HepG2 (cell line): ENCODE measurements around the gene ST6GAL2. TPM values are rescaled to one million over a fixed set of nuclear protein-coding genes. Genes with fewer than 3 reads are reported as not detected.

ENCODE experiments used
- ATAC-seq: fragments of 200-7000 bp; cut with Tn5 transposase; 3 replicates; pipeline ENCODE4 v1.9.1; 2020; ENCODE audit warnings: mild to moderate bottlenecking, moderate library complexity
- BruUV-seq: library from RNA; stranded (reverse); fragments of 400-500 nt; replicated peaks from 2 replicates; lab custom pipeline; 2021; lab: Mats Ljungman, UMichigan
- CTCF ChIA-PET: fragments of 300-600 bp; formaldehyde crosslinking; extraction: SDS; loops from one replicate; lab custom pipeline; 2021; ENCODE audit warnings: low total read pairs, inconsistent platforms, low intra/inter-chr PET ratio; lab: Yijun Ruan, JAX
- POLR2A ChIA-PET: fragments of 350-600 bp; sonication (Branson Sonifier 250); formaldehyde crosslinking; loops from one replicate; lab custom pipeline; 2020; ENCODE audit warnings: antibody characterized with exemption, inconsistent platforms; lab: Yijun Ruan, JAX
- DNase-seq: peaks from one replicate; pipeline ENCODE4 v3.0.0-alpha.2; 2015; ENCODE audit warnings: low spot score
- FAIRE-seq: peaks from 3 replicates; lab custom pipeline; 2011; peaks lifted over from hg19 to GRCh38; lab: Jason Lieb, UNC
- H2AFZ ChIP-seq: one replicate; pipeline ENCODE4 v1.6.1; 2011; ENCODE audit warnings: low read length, inconsistent platforms
- H3K27ac ChIP-seq: fragments of 300-600 bp; 3 replicates; pipeline ENCODE4 v1.8.0; 2011; ENCODE audit warnings: mixed run types, mild to moderate bottlenecking, mixed read lengths, low read length, inconsistent platforms; ENCODE audit not compliant: insufficient read depth; ENCODE audit errors: extremely low read length
- H3K27me3 ChIP-seq, 2 experiments: fragments of 200-600 bp in 1 of 2; 2 replicates in 1 of 2; 3 replicates in 1 of 2; pipeline versions ENCODE4 v1.6.0 to v1.8.0; 2011; ENCODE audit warnings: low read length in 2 of 2, mild to moderate bottlenecking in 2 of 2, moderate library complexity in 2 of 2, inconsistent platforms in 1 of 2; ENCODE audit not compliant: insufficient read depth in 2 of 2, control insufficient read depth in 1 of 2
- H3K36me3 ChIP-seq, 2 experiments: fragments of 200-600 bp in 1 of 2; replicated peaks in 1 of 2; 2 replicates in 1 of 2; 3 replicates in 1 of 2; pipeline versions ENCODE4 v1.5.1 to v1.8.0; 2011; ENCODE audit warnings: low read length in 2 of 2, inconsistent platforms in 1 of 2; ENCODE audit not compliant: insufficient read depth in 2 of 2, control insufficient read depth in 1 of 2
- H3K4me1 ChIP-seq: 2 replicates; pipeline ENCODE4 v1.5.1; 2012; ENCODE audit warnings: low read length, inconsistent platforms; ENCODE audit not compliant: insufficient read depth
- H3K4me2 ChIP-seq: 2 replicates; pipeline ENCODE4 v1.6.0; 2011; ENCODE audit warnings: low read depth, low read length, inconsistent platforms
- H3K4me3 ChIP-seq, 3 experiments: fragments of 200-600 bp in 1 of 3; sonication (generic), shearing (Covaris generic) in 1 of 3; replicated peaks in 1 of 3; 2 replicates each; pipeline ENCODE4 v1.5.1; 2011 to 2016; ENCODE audit warnings: low read length in 3 of 3, inconsistent platforms in 2 of 3, low read depth in 2 of 3, mild to moderate bottlenecking in 2 of 3, control low read depth in 1 of 3, mixed read lengths in 1 of 3; ENCODE audit not compliant: insufficient read depth in 1 of 3
- H3K79me2 ChIP-seq: one replicate; pipeline ENCODE4 v1.6.1; 2011; ENCODE audit warnings: low read length, inconsistent platforms; ENCODE audit not compliant: insufficient read depth
- H3K9ac ChIP-seq: 2 replicates; pipeline ENCODE4 v1.6.0; 2011; ENCODE audit warnings: mild to moderate bottlenecking, low read depth, low read length, inconsistent platforms; ENCODE audit not compliant: insufficient read depth
- H3K9me3 ChIP-seq: 2 replicates; pipeline ENCODE4 v1.5.1; 2012; ENCODE audit warnings: mild to moderate bottlenecking, low read length
- H4K20me1 ChIP-seq: 2 replicates; pipeline ENCODE4 v1.6.0; 2011; ENCODE audit warnings: inconsistent platforms, mild to moderate bottlenecking, low read length, moderate library complexity; ENCODE audit not compliant: insufficient read depth
- CEBPG ChIP-seq: IDR thresholded peaks from 2 replicates; pipeline ENCODE4 v1.6.1; 2016
- FOSL1 ChIP-seq: sonication (generic); formaldehyde crosslinking; IDR thresholded peaks from 2 replicates; pipeline ENCODE4 v1.9.0; 2021; ENCODE audit warnings: missing genetic modification reagents, borderline replicate concordance
- KDM6A ChIP-seq: IDR thresholded peaks from 2 replicates; pipeline ENCODE4 v1.6.1; 2016; ENCODE audit warnings: low read depth
- MED1 ChIP-seq: sonication (generic); formaldehyde crosslinking; IDR thresholded peaks from 2 replicates; pipeline ENCODE4 v1.4.0; 2020; ENCODE audit warnings: missing genetic modification reagents
- MIXL1 ChIP-seq: IDR thresholded peaks from 2 replicates; pipeline ENCODE4 v1.6.1; 2016
- MTA3 ChIP-seq: sonication (generic); formaldehyde crosslinking; IDR thresholded peaks from 2 replicates; pipeline ENCODE4 v1.4.0; 2020; ENCODE audit warnings: missing genetic modification reagents
- NONO ChIP-seq, 2 experiments: fragments of 450-650 bp in 1 of 2; sonication (generic) in 1 of 2; formaldehyde crosslinking in 1 of 2; IDR thresholded peaks in 1 of 2; conservative IDR thresholded peaks in 1 of 2; 2 replicates each; pipeline versions ENCODE4 v1.6.1 to v1.8.0; 2017 to 2022; ENCODE audit warnings: mild to moderate bottlenecking in 1 of 2, missing genetic modification reagents in 1 of 2, moderate library complexity in 1 of 2
- NR1H2 ChIP-seq: sonication (generic); formaldehyde crosslinking; IDR thresholded peaks from 2 replicates; pipeline ENCODE4 v1.8.1; 2022; ENCODE audit warnings: low read depth, missing genetic modification reagents, borderline replicate concordance
- RBM39 ChIP-seq: fragments of 200-400 bp; formaldehyde crosslinking; IDR thresholded peaks from one replicate; pipeline ENCODE4 v1.6.1; 2018; ENCODE audit warnings: antibody characterized with exemption, mild to moderate bottlenecking, low read depth, low read length; ENCODE audit not compliant: poor library complexity, severe bottlenecking
- REXO4 ChIP-seq: sonication (generic); formaldehyde crosslinking; IDR thresholded peaks from 2 replicates; pipeline ENCODE4 v1.8.0; 2022; ENCODE audit warnings: missing genetic modification reagents, mild to moderate bottlenecking, borderline replicate concordance
- SNAI1 ChIP-seq: sonication (generic); formaldehyde crosslinking; IDR thresholded peaks from 2 replicates; pipeline ENCODE4 v1.5.0; 2020; ENCODE audit warnings: mild to moderate bottlenecking, missing genetic modification reagents, borderline replicate concordance
- SRF ChIP-seq: IDR thresholded peaks from 2 replicates; pipeline ENCODE4 v1.6.1; 2011; ENCODE audit warnings: mild to moderate bottlenecking, low read depth, low read length, moderate library complexity
- ZNF430 ChIP-seq: sonication (generic); formaldehyde crosslinking; IDR thresholded peaks from 2 replicates; pipeline ENCODE4 v1.9.0; 2021; ENCODE audit warnings: mild to moderate bottlenecking, missing genetic modification reagents
- ZNF567 ChIP-seq: sonication (generic); formaldehyde crosslinking; IDR thresholded peaks from 2 replicates; pipeline ENCODE4 v1.8.1; 2023; ENCODE audit warnings: mild to moderate bottlenecking, missing genetic modification reagents, borderline replicate concordance
- ZNF7 ChIP-seq: IDR thresholded peaks from 2 replicates; pipeline ENCODE4 v1.6.1; 2016; ENCODE audit warnings: missing biosample characterization, missing genetic modification reagents
- WGBS: methylation state at CpG from one replicate; pipeline ENCODE4 v1.1.6; 2017; ENCODE audit warnings: low lambda C conversion rate; 5-methylcytosine and 5-hydroxymethylcytosine counted together
- in situ Hi-C: cut with HindIII; loops from 2 replicates; pipeline ENCODE4 v1.10.0; 2017; ENCODE audit warnings: low pct_unique_long_range_greater_than_20kb; ENCODE audit not compliant: extremely low pct_ligation_motif_present
- intact Hi-C: fragments of 100-400 bp; cut with micrococcal nuclease; formaldehyde crosslinking; loops from one replicate; pipeline ENCODE4 v1.10.0; 2022; ENCODE audit not compliant: unreplicated experiment
- polyA plus RNA-seq, 8 experiments: library from polyadenylated mRNA; depleted of rRNA in 3 of 8; stranded (reverse) in 7 of 8; unstranded in 1 of 8; fragments of >200 nt; fragmentation: Illumina TruSeq in 4 of 8; extraction: Trizol in 4 of 8; gene quantifications; 2 replicates each; pipeline versions ENCODE4 v1.2.1 to v1.2.3, GENCODE V29; 2011 to 2016; ENCODE audit warnings: low read depth in 4 of 8, missing spikeins in 1 of 8, mixed read lengths in 1 of 8; ENCODE audit not compliant: insufficient read depth in 1 of 8
- total RNA-seq, 5 experiments: library from RNA; depleted of rRNA; stranded (reverse); fragments of >200 nt; fragmentation: Illumina TruSeq; extraction: Trizol; gene quantifications; 2 replicates each; pipeline ENCODE4 v1.2.3, GENCODE V29; 2016; ENCODE audit warnings: low read depth in 1 of 5
- TF ChIP-seq, protein P1 (sequence below): sonication (generic); formaldehyde crosslinking; IDR thresholded peaks from 2 replicates; pipeline ENCODE4 v1.5.1; 2020; ENCODE audit warnings: mild to moderate bottlenecking, missing genetic modification reagents
- TF ChIP-seq, protein P2 (sequence below): conservative IDR thresholded peaks from 2 replicates; pipeline ENCODE4 v1.6.1; 2018; ENCODE audit warnings: missing genetic modification reagents
- TF ChIP-seq, protein P3 (sequence below): sonication (generic); formaldehyde crosslinking; IDR thresholded peaks from 2 replicates; pipeline ENCODE4 v1.4.0; 2020; ENCODE audit warnings: mild to moderate bottlenecking, missing genetic modification reagents, borderline replicate concordance

Gene ST6GAL2
- total and polyA plus RNA-seq, 2 of the 13 experiments (the other 11 are each of a cell fraction or from before 2014, with no cell fraction given), result not detected

DNA sequence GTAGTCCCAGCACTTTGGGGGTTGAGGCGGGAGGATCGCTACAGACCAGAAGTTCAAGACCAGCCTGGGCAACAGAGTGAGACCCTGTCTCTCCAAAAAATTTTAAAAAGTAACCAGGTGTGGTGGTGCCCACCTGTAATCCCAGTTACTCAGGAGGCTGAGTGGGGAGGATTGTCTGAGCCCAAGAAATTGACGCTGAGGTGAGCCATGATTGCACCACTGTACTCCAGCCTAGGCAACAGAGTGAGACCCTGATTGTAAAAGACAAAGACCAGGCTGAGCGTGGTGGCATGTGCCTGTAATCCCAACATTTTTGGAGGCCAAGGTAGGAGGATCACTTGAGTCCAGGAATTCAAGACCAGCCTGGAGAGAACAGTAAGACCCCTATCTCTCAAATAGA lies 7.8 kb downstream of the ST6GAL2 start:
- intact Hi-C loops (no loop called here), in situ Hi-C loops (no loop called here)
- no peaks in the 10 kb centered on the region for H4K20me1 ChIP-seq
- 23% methylated on average over 4 of the region's 4 CpGs for WGBS
- no peak for ATAC-seq
- ChIA-PET POLR2A (no interaction called here), CTCF (no interaction called here)
- no peaks in the 10 kb centered on the region for H3K79me2 ChIP-seq
- no peaks in the 10 kb centered on the region for H3K9me3 ChIP-seq
- no peak overlapping the region for H3K27ac ChIP-seq
- no peak overlapping the region for H2AFZ ChIP-seq
- no peaks in the 10 kb centered on the region for H3K4me1 ChIP-seq
- H3K4me2 ChIP-seq, result no peak overlapping the region
- no peak for FAIRE-seq
- no peak for DNase-seq
- BruUV-seq, result no TSS peak
- H3K36me3 ChIP-seq, result no peaks in the 10 kb centered on the region
- no peak overlapping the region for H3K4me3 ChIP-seq
- no peaks in the 10 kb centered on the region for H3K27me3 ChIP-seq
- no peak overlapping the region for H3K9ac ChIP-seq
- TF ChIP-seq, protein P1, sequence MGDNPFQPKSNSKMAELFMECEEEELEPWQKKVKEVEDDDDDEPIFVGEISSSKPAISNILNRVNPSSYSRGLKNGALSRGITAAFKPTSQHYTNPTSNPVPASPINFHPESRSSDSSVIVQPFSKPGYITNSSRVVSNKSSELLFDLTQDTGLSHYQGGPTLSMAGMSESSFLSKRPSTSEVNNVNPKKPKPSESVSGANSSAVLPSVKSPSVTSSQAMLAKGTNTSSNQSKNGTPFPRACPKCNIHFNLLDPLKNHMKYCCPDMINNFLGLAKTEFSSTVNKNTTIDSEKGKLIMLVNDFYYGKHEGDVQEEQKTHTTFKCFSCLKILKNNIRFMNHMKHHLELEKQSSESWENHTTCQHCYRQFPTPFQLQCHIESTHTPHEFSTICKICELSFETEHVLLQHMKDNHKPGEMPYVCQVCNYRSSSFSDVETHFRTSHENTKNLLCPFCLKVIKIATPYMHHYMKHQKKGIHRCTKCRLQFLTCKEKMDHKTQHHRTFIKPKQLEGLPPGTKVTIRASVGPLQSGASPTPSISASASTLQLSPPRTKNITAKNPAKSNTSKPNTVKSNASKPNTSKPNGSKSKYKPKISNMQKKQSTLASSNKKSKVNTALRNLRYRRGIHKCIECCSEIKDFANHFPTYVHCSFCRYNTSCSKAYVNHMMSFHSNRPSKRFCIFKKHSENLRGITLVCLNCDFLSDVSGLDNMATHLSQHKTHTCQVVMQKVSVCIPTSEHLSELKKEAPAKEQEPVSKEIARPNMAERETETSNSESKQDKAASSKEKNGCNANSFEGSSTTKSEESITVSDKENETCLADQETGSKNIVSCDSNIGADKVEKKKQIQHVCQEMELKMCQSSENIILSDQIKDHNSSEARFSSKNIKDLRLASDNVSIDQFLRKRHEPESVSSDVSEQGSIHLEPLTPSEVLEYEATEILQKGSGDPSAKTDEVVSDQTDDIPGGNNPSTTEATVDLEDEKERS, result no peak
- TF ChIP-seq SNAI1 (CRISPR knock-in tag) (no peak), ZNF567 (no peak), SRF (no peak), MTA3 (no peak), MED1 (CRISPR knock-in tag) (no peak), CEBPG (CRISPR knock-in tag) (no peak), NONO (IDR thresholded peaks at IDR 0.05) (no peak), NONO (CRISPR knock-in tag; conservative IDR thresholded peaks at IDR 0.05) (no peak), NR1H2 (no peak), ZNF7 (no peak), FOSL1 (CRISPR knock-in tag) (no peak), MIXL1 (CRISPR knock-in tag) (no peak), KDM6A (CRISPR knock-in tag) (no peak), REXO4 (no peak), RBM39 (no peak), ZNF430 (no peak)
- TF ChIP-seq, protein P2, sequence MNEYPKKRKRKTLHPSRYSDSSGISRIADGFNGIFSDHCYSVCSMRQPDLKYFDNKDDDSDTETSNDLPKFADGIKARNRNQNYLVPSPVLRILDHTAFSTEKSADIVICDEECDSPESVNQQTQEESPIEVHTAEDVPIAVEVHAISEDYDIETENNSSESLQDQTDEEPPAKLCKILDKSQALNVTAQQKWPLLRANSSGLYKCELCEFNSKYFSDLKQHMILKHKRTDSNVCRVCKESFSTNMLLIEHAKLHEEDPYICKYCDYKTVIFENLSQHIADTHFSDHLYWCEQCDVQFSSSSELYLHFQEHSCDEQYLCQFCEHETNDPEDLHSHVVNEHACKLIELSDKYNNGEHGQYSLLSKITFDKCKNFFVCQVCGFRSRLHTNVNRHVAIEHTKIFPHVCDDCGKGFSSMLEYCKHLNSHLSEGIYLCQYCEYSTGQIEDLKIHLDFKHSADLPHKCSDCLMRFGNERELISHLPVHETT (CRISPR knock-in tag), result no peak
- TF ChIP-seq, protein P3, sequence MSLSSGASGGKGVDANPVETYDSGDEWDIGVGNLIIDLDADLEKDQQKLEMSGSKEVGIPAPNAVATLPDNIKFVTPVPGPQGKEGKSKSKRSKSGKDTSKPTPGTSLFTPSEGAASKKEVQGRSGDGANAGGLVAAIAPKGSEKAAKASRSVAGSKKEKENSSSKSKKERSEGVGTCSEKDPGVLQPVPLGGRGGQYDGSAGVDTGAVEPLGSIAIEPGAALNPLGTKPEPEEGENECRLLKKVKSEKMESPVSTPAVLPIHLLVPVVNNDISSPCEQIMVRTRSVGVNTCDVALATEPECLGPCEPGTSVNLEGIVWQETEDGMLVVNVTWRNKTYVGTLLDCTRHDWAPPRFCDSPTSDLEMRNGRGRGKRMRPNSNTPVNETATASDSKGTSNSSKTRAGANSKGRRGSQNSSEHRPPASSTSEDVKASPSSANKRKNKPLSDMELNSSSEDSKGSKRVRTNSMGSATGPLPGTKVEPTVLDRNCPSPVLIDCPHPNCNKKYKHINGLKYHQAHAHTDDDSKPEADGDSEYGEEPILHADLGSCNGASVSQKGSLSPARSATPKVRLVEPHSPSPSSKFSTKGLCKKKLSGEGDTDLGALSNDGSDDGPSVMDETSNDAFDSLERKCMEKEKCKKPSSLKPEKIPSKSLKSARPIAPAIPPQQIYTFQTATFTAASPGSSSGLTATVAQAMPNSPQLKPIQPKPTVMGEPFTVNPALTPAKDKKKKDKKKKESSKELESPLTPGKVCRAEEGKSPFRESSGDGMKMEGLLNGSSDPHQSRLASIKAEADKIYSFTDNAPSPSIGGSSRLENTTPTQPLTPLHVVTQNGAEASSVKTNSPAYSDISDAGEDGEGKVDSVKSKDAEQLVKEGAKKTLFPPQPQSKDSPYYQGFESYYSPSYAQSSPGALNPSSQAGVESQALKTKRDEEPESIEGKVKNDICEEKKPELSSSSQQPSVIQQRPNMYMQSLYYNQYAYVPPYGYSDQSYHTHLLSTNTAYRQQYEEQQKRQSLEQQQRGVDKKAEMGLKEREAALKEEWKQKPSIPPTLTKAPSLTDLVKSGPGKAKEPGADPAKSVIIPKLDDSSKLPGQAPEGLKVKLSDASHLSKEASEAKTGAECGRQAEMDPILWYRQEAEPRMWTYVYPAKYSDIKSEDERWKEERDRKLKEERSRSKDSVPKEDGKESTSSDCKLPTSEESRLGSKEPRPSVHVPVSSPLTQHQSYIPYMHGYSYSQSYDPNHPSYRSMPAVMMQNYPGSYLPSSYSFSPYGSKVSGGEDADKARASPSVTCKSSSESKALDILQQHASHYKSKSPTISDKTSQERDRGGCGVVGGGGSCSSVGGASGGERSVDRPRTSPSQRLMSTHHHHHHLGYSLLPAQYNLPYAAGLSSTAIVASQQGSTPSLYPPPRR (CRISPR knock-in tag), result no peak
